SH-SY5Y (cell line): ENCODE data around the gene SETMAR.

Source experiments
- GATA2 ChIP-seq: IDR thresholded peaks from 2 replicates; pipeline ENCODE4 v1.6.1; 2011; ENCODE audit warnings: mild to moderate bottlenecking, low read depth, low read length
- GATA3 ChIP-seq: IDR thresholded peaks from 2 replicates; pipeline ENCODE4 v1.6.1; 2011; ENCODE audit warnings: low read depth, mild to moderate bottlenecking, low read length, moderate library complexity

GRCh38 chr3:4332574-4332973, 29.4 kb downstream of the SETMAR start:
- TF ChIP-seq GATA3 (no peak), GATA2 (no peak)
